HEK293 (cell line): ENCODE measurements around the gene ALG8.

Source experiments
- CTCF ChIP-seq: fragments of 450-650 bp; formaldehyde crosslinking; IDR thresholded peaks from 2 replicates; pipeline ENCODE4 v1.5.1; 2016; ENCODE audit warnings: missing biosample characterization, missing genetic modification characterization
- ZFHX2 ChIP-seq: fragments of 450-650 bp; formaldehyde crosslinking; conservative IDR thresholded peaks from 2 replicates; pipeline ENCODE4 v1.5.1; 2016; ENCODE audit warnings: missing biosample characterization, missing genetic modification characterization
- ZNF561 ChIP-seq: fragments of 450-650 bp; IDR thresholded peaks from 2 replicates; pipeline ENCODE4 v1.5.1; 2018; ENCODE audit warnings: missing biosample characterization, missing genetic modification characterization, borderline replicate concordance
- ZSCAN18 ChIP-seq: fragments of 450-650 bp; formaldehyde crosslinking; IDR thresholded peaks from 2 replicates; pipeline ENCODE4 v1.5.1; 2016; ENCODE audit warnings: missing biosample characterization, missing genetic modification characterization

- TF ChIP-seq ZSCAN18 (tag by site-specific recombination) = no peak
- no peak for TF ChIP-seq ZNF561 (tag by site-specific recombination)
- TF ChIP-seq CTCF (tag by site-specific recombination) = no peak
- no peak for TF ChIP-seq ZFHX2 (tag by site-specific recombination)
These were observed 74.2 kb downstream of the ALG8 start for GRCh38 chr11:78065203-78065602.
